ACC112 (cell line): ENCODE results near the gene UBE2R2.
"Not testable (repeated sequence)": the region's sequence is repeated elsewhere in the genome, so short reads cannot be mapped to it uniquely, and the experiment has no call there.

Source experiments
- H2AFZ ChIP-seq: fragments of 200-600 bp; sonication (generic); one replicate; pipeline ENCODE4 v1.6.0; 2017; ENCODE audit warnings: antibody characterized with exemption, low read length; ENCODE audit not compliant: unreplicated experiment
- H3K27ac ChIP-seq: fragments of 200-600 bp; sonication (generic); 2 replicates; pipeline ENCODE4 v1.5.1; 2014; ENCODE audit warnings: low read depth, mild to moderate bottlenecking, antibody characterized with exemption, low read length, moderate library complexity
- H3K27me3 ChIP-seq: fragments of 200-600 bp; sonication (generic); 2 replicates; pipeline ENCODE4 v1.6.1; 2014; ENCODE audit warnings: mild to moderate bottlenecking, antibody characterized with exemption, low read length, moderate library complexity, mixed read lengths; ENCODE audit not compliant: insufficient read depth
- H3K36me3 ChIP-seq: fragments of 200-600 bp; sonication (generic); 2 replicates; pipeline ENCODE4 v1.6.1; 2016; ENCODE audit warnings: mild to moderate bottlenecking, antibody characterized with exemption, low read length, moderate library complexity, mixed read lengths; ENCODE audit not compliant: insufficient read depth
- H3K4me1 ChIP-seq: fragments of 200-600 bp; sonication (generic); one replicate; pipeline ENCODE4 v1.6.1; 2016; ENCODE audit warnings: low read length, mixed read lengths; ENCODE audit not compliant: insufficient read depth, unreplicated experiment, control insufficient read depth
- H3K4me3 ChIP-seq: fragments of 200-600 bp; sonication (generic); 2 replicates; pipeline ENCODE4 v1.5.1; 2014; ENCODE audit warnings: mild to moderate bottlenecking, low read depth, low read length
- H3K79me2 ChIP-seq: fragments of 200-600 bp; sonication (generic); one replicate; pipeline ENCODE4 v1.6.0; 2016; ENCODE audit warnings: low read length; ENCODE audit not compliant: control insufficient read depth, unreplicated experiment, insufficient read depth

The UBE2R2 gene

DNA sequence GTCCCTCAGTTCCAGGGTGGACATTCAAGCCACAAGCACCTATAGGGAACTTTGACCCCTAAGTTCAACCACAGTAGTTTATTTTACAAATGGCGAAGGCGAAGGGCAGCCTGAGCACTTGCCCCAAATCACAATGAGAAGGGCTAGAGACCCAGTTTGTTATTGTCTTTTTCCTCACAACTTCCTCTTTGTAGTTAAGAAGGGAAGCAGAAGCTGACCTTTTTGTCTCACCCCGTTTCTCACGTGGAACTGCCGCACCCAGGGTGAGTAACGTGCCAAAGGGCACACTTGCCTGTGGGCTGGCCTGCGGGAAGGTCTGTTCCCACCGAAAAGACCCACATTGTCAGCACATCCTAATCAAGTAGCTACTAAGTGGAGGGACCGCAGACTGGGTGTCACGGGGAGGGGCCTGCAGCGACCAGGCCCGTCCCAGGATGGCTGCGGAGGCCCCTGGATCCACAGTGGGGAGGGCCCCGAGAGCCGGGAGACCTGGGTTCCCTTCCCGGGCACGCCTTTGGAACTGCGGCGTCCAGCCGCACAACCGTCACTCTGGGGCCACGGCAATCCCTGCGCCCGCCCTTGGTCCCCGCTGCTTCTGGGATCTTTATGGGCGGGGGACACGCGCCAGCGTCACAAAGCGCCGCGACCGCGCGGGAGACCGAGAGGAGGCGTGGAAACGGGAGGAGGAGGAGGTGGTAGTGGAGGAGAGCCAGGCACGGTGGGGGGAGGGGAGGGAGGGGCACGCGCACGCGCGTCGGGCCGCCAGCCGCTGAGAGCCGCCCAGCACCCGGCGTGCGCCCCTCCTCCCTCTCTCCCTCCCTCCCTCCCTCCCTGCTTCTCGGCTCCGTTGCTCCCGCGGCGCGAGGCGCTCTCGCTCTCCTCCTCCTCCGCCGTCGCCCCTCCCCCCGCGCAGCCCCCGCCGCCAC, at the start of gene UBE2R2:
Gene UBE2R2, plus strand, starts transcription at position 834 of the 926 bp plus-strand sequence. CDS start 598 bp downstream, outside the sequence.
- Histone ChIP-seq H2AFZ (peak within 1 kb of the TSS; percentile 56), H3K79me2 (peaks cover 49% of the 10 kb centered on the region), H3K27me3 (no peaks in the 10 kb centered on the region), H3K4me1 (peaks cover 52% of the 10 kb centered on the region), H3K4me3 (peak within 1 kb of the TSS; percentile 98), H3K27ac (peak within 1 kb of the TSS; percentile 97), H3K36me3 (no peaks in the 10 kb centered on the region)

DNA sequence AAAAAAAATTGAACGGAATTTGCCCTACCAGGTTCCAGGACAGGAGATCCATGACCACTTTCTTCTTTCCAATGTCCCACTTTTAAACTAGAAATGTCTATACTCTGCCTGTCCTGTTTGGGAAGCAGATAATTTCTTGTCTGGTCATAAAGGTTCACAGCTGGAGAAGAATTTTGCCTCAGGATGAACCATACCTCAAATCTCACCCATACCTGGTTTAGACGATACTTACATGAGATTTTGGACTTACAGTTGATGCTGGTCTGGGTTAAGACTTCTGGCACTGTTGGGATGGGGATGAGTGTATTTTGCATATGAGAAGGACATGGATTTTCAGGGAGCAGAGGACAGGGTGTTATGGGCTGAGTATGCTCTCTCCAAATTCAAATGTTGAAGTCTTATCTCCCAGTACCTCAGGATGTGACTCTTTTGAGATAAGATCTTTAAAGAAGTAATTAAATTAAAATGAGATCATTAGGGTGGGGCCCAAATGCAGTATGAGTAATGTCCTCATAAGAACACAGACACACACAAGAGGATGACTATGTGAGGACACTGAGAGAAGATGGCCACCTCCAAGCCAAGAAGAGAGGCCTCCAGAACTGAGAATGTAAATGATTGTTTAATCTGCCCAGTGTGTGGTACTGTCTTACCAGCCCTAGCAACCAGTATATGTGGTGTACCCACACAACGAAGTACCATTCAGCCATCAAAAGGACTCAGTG, 46.6 kb upstream of the UBE2R2 start:
- H3K36me3 ChIP-seq, H3K27me3 ChIP-seq, H3K79me2 ChIP-seq, H3K4me3 ChIP-seq: not testable (repeated sequence)
- Histone ChIP-seq H2AFZ (peak overlapping the region; percentile 78), H3K4me1 (peaks cover 17% of the 10 kb centered on the region), H3K27ac (peak overlapping the region; percentile 78)

- not testable (repeated sequence) for H3K4me3 ChIP-seq, H3K79me2 ChIP-seq, H3K27ac ChIP-seq, H3K36me3 ChIP-seq, H2AFZ ChIP-seq, H3K27me3 ChIP-seq
- peaks cover 11% of the 10 kb centered on the region for H3K4me1 ChIP-seq
Observed at GRCh38 chr9:33773135-33773534, 43.8 kb upstream of the UBE2R2 start.

GRCh38 chr9:33774074-33774659, 42.8 kb upstream of the UBE2R2 start:
- H2AFZ ChIP-seq, H3K79me2 ChIP-seq, H3K27ac ChIP-seq, H3K4me3 ChIP-seq, H3K27me3 ChIP-seq, H3K36me3 ChIP-seq: not testable (repeated sequence)
- H3K4me1 ChIP-seq: peaks cover 15% of the 10 kb centered on the region

GRCh38 chr9:33776578-33776977, 40.4 kb upstream of the UBE2R2 start:
- H3K36me3 ChIP-seq: no peaks in the 10 kb centered on the region
- no peak overlapping the region for H2AFZ ChIP-seq
- no peaks in the 10 kb centered on the region for H3K79me2 ChIP-seq
- H3K4me1 ChIP-seq: peaks cover 14% of the 10 kb centered on the region
- H3K27me3 ChIP-seq: no peaks in the 10 kb centered on the region
- H3K4me3 ChIP-seq: no peak overlapping the region
- H3K27ac ChIP-seq: no peak overlapping the region

- H3K27me3 ChIP-seq: no peaks in the 10 kb centered on the region
- no peaks in the 10 kb centered on the region for H3K79me2 ChIP-seq
- H2AFZ ChIP-seq: no peak overlapping the region
- H3K27ac ChIP-seq: 0 out of 2 replicates have a peak overlapping the region, but pooled peaks have one; percentile 2
- H3K4me1 ChIP-seq: peaks cover 31% of the 10 kb centered on the region
- no peak overlapping the region for H3K4me3 ChIP-seq
- no peaks in the 10 kb centered on the region for H3K36me3 ChIP-seq
Observed at GRCh38 chr9:33778700-33779351, 38.1 kb upstream of the UBE2R2 start.

GRCh38 chr9:33780276-33780675, 36.7 kb upstream of the UBE2R2 start:
- Histone ChIP-seq H3K27ac (peak overlapping the region; percentile 58), H3K36me3 (no peaks in the 10 kb centered on the region)

DNA sequence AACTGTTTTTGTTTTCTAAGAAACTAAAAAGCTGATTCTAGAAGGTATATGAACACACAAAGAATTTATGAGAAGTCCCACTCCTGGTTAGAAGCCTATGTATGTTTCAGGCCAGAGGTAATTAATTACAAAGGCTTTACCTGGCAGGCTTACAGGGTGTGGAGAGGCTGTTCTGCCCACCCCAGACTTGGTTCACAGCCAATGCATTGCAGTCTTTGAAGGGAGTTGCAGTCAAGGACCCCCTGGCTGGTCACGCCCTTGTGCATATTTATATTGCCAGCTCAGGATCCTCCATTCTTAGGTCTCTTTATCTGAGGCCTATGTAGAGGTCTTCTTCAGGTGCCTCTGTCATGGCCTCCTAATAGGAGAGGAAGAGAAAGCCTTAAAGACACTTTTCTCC, 35.2 kb upstream of the UBE2R2 start:
- H3K36me3 ChIP-seq: no peaks in the 10 kb centered on the region
- H3K4me1 ChIP-seq: peaks cover 31% of the 10 kb centered on the region
- no peaks in the 10 kb centered on the region for H3K27me3 ChIP-seq
- H2AFZ ChIP-seq: no peak overlapping the region
- peak overlapping the region; percentile 56; the same call in 1 of the 2 replicates for H3K4me3 ChIP-seq
- H3K79me2 ChIP-seq: no peaks in the 10 kb centered on the region
- peak overlapping the region; percentile 70 for H3K27ac ChIP-seq

More at GRCh38 chr9:33780276-33780675, 36.7 kb upstream of the UBE2R2 start:
- Histone ChIP-seq H3K27me3 (no peaks in the 10 kb centered on the region), H3K4me1 (peaks cover 31% of the 10 kb centered on the region), H3K79me2 (no peaks in the 10 kb centered on the region), H3K4me3 (no peak overlapping the region), H2AFZ (no peak overlapping the region)

GRCh38 chr9:33782395-33783152, 34.4 kb upstream of the UBE2R2 start:
- H3K4me3 ChIP-seq: peak overlapping the region; percentile 56
- H3K4me1 ChIP-seq: peaks cover 31% of the 10 kb centered on the region
- H3K27ac ChIP-seq: peak overlapping the region; percentile 70
- H3K79me2 ChIP-seq: no peaks in the 10 kb centered on the region
- H3K27me3 ChIP-seq: no peaks in the 10 kb centered on the region
- H3K36me3 ChIP-seq: no peaks in the 10 kb centered on the region
- peak overlapping the region; percentile 19 for H2AFZ ChIP-seq

DNA sequence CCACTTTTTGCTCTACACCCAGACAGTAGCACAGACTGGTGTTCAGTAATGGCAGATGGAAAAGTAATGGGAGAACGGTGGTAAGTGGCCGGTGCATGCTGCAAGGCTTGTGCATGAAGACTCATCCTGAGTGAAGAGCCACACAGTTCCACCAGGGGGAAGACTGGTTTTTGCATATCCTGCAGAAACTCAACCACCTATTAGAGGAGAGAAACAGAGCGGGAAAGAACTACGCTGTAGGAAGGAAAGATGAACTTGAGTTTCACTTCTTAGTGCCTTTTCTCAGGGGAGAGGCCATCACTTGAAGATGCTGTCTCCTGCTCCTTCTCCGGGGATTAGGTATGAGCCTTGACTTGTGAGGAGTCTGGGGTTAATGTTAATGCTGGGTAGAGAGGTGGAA, 31.0 kb upstream of the UBE2R2 start:
- H3K36me3 ChIP-seq: no peaks in the 10 kb centered on the region
- no peaks in the 10 kb centered on the region for H3K27me3 ChIP-seq
- H2AFZ ChIP-seq: no peak overlapping the region
- peaks cover 18% of the 10 kb centered on the region for H3K4me1 ChIP-seq
- no peak overlapping the region for H3K27ac ChIP-seq
- H3K79me2 ChIP-seq: no peaks in the 10 kb centered on the region
- H3K4me3 ChIP-seq: no peak overlapping the region
